Neural progenitor cell (in vitro differentiated cells): Measurements from ENCODE around the gene KIF21A. TPM values are rescaled to one million over a fixed set of nuclear protein-coding genes. Genes with fewer than 3 reads are reported as not detected.

Source experiments
- DNase-seq: peaks from one replicate; pipeline ENCODE4 v3.0.0-alpha.2; 2016; ENCODE audit warnings: low spot score
- H2AFZ ChIP-seq: fragments of 200-600 bp; sonication (generic); replicated peaks from 2 replicates; pipeline ENCODE4 v1.6.1; 2016; ENCODE audit warnings: antibody characterized with exemption
- H3F3A ChIP-seq: fragments of 200-600 bp; sonication (generic); 2 replicates; pipeline ENCODE4 v1.6.1; 2016; ENCODE audit warnings: antibody characterized with exemption, low read depth
- H3K27ac ChIP-seq: fragments of 200-600 bp; sonication (generic); 2 replicates; pipeline ENCODE4 v1.5.1; 2016; ENCODE audit warnings: mild to moderate bottlenecking
- H3K27me3 ChIP-seq: fragments of 200-600 bp; sonication (generic); 2 replicates; pipeline ENCODE4 v1.6.1; 2016; ENCODE audit warnings: mild to moderate bottlenecking, moderate library complexity
- H3K36me3 ChIP-seq: fragments of 200-600 bp; sonication (generic); 2 replicates; pipeline ENCODE4 v1.5.1; 2016
- H3K4me1 ChIP-seq: fragments of 200-600 bp; sonication (generic); 2 replicates; pipeline ENCODE4 v1.6.1; 2016; ENCODE audit warnings: mixed run types
- H3K4me2 ChIP-seq: fragments of 200-600 bp; sonication (generic); 2 replicates; pipeline ENCODE4 v1.6.1; 2016
- H3K4me3 ChIP-seq: fragments of 200-600 bp; sonication (generic); 2 replicates; pipeline ENCODE4 v1.5.1; 2016
- H3K79me2 ChIP-seq: fragments of 200-600 bp; sonication (generic); 2 replicates; pipeline ENCODE4 v1.6.1; 2016; ENCODE audit warnings: low read depth
- H3K9ac ChIP-seq: fragments of 200-600 bp; sonication (generic); 2 replicates; pipeline ENCODE4 v1.6.1; 2016
- H3K9me3 ChIP-seq: fragments of 200-600 bp; sonication (generic); 2 replicates; pipeline ENCODE4 v1.5.1; 2016; ENCODE audit warnings: low read depth
- H4K20me1 ChIP-seq: fragments of 200-600 bp; sonication (generic); 2 replicates; pipeline ENCODE4 v1.6.1; 2016; ENCODE audit warnings: low read depth
- H3K27ac Mint-ChIP-seq: 3 replicates; pipeline ENCODE4 v1.8.0; 2021; ENCODE audit warnings: mixed read lengths
- H3K27me3 Mint-ChIP-seq: 2 replicates; pipeline ENCODE4 v1.8.0; 2022; ENCODE audit warnings: low read depth, mild to moderate bottlenecking, inconsistent platforms, moderate library complexity, mixed read lengths; ENCODE audit not compliant: insufficient read depth
- H3K36me3 Mint-ChIP-seq: 3 replicates; pipeline ENCODE4 v1.8.0; 2021; ENCODE audit warnings: mixed read lengths
- H3K4me1 Mint-ChIP-seq: 3 replicates; pipeline ENCODE4 v1.8.0; 2021; ENCODE audit warnings: mixed read lengths
- H3K4me3 Mint-ChIP-seq: 3 replicates; pipeline ENCODE4 v1.8.0; 2021; ENCODE audit warnings: mild to moderate bottlenecking, moderate library complexity, mixed read lengths
- H3K9me3 Mint-ChIP-seq: 3 replicates; pipeline ENCODE4 v1.8.0; 2020; ENCODE audit warnings: mixed read lengths
- CTCF ChIP-seq: fragments of 200-600 bp; sonication (generic); IDR thresholded peaks from 2 replicates; pipeline ENCODE4 v1.5.1; 2017; ENCODE audit warnings: antibody characterized with exemption, mild to moderate bottlenecking
- EZH2 ChIP-seq: fragments of 200-600 bp; sonication (generic); IDR thresholded peaks from 2 replicates; pipeline ENCODE4 v1.6.1; 2017; ENCODE audit warnings: antibody characterized with exemption, mild to moderate bottlenecking, moderate library complexity
- EZH2phosphoT487 ChIP-seq: fragments of 200-600 bp; sonication (generic); IDR thresholded peaks from 2 replicates; pipeline ENCODE4 v1.6.1; 2017; ENCODE audit warnings: antibody characterized with exemption
- total RNA-seq: library from RNA; depleted of rRNA; stranded (reverse); fragments of >200 nt; gene quantifications from 2 replicates; pipeline ENCODE4 v1.2.3, GENCODE V29; 2015; ENCODE audit warnings: low replicate concordance

The KIF21A gene
- total RNA-seq, 1 donor from 2014 or later = 54.2 TPM

DNA sequence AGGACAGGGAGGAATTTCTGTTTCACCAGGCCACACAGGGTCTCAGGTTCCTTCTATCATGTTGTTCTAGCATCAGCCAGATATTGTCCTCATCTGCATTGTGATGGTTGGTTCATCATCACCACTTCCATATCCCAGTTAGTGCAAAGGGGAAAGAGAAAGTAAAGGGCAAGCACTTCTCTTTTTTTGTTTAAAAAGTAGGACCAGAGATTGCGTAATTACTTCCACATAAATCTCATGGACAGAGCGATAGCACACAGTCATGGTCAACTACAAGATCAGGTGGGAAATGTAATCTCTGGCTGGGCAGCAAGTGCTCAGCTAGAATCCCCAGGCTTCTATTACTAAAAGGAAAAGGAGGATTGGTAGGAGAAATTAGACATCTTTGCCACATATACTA is 155.1 kb downstream of the KIF21A start:
- no peaks in the 10 kb centered on the region for H3K36me3 ChIP-seq
- Mint-ChIP-seq H3K4me3 (no peak overlapping the region), H3K4me1 (peaks cover under 1% of the 10 kb centered on the region), H3K9me3 (no peaks in the 10 kb centered on the region), H3K27ac (no peak overlapping the region), H3K36me3 (no peaks in the 10 kb centered on the region), H3K27me3 (no peaks in the 10 kb centered on the region)
- H3K27me3 ChIP-seq = no peaks in the 10 kb centered on the region
- no peaks in the 10 kb centered on the region for H3K79me2 ChIP-seq
- no peaks in the 10 kb centered on the region for H3K9me3 ChIP-seq
- no peaks in the 10 kb centered on the region for H4K20me1 ChIP-seq
- TF ChIP-seq EZH2phosphoT487 = no peak
- no peak for TF ChIP-seq CTCF
- TF ChIP-seq EZH2 = no peak
- H2AFZ ChIP-seq = no peak overlapping the region
- H3K4me2 ChIP-seq = no peak overlapping the region
- no peak overlapping the region for H3K9ac ChIP-seq
- H3F3A ChIP-seq = no peaks in the 10 kb centered on the region
- H3K4me1 ChIP-seq = no peaks in the 10 kb centered on the region
- no peak overlapping the region for H3K27ac ChIP-seq
- no peak overlapping the region for H3K4me3 ChIP-seq
- DNase-seq = no peak

GRCh38 chr12:39287409-39287808 is 155.5 kb downstream of the KIF21A start:
- Mint-ChIP-seq H3K4me1 (no peaks in the 10 kb centered on the region), H3K9me3 (no peaks in the 10 kb centered on the region), H3K4me3 (no peak overlapping the region), H3K27me3 (no peaks in the 10 kb centered on the region), H3K36me3 (no peaks in the 10 kb centered on the region), H3K27ac (no peak overlapping the region)
- no peaks in the 10 kb centered on the region for H3K36me3 ChIP-seq
- H3F3A ChIP-seq = no peaks in the 10 kb centered on the region
- H2AFZ ChIP-seq = no peak overlapping the region
- no peaks in the 10 kb centered on the region for H3K4me1 ChIP-seq
- TF ChIP-seq EZH2 (no peak), CTCF (no peak), EZH2phosphoT487 (no peak)
- DNase-seq = no peak
- no peaks in the 10 kb centered on the region for H3K79me2 ChIP-seq
- H3K27me3 ChIP-seq = no peaks in the 10 kb centered on the region
- no peak overlapping the region for H3K4me2 ChIP-seq
- no peaks in the 10 kb centered on the region for H3K9me3 ChIP-seq
- no peak overlapping the region for H3K4me3 ChIP-seq
- H3K9ac ChIP-seq = no peak overlapping the region
- H3K27ac ChIP-seq = no peak overlapping the region
- H4K20me1 ChIP-seq = no peaks in the 10 kb centered on the region

DNA sequence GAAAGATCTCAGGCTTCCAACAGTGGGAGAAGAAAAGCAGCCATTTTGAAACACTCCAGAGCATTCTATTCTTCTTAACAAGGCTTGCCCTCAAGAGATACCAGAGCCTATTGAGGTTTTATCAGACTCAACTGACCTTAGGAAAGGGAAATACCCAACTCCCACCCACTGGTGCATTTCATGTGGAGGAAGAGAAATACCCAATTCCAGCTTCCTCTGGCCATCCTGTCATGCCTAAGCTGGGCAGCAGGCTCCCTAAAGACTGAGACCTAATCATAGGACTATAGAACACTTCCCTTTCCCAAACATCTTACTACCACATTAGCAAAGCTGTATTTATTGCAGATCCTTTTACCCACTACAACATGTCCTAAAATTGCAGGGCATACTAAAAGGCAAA is 164.5 kb downstream of the KIF21A start:
- peak overlapping the region; percentile 79 for H2AFZ ChIP-seq
- no peaks in the 10 kb centered on the region for H4K20me1 ChIP-seq
- H3K9ac ChIP-seq = no peak overlapping the region
- no peak overlapping the region for H3K4me3 ChIP-seq
- H3K27ac Mint-ChIP-seq = no peak overlapping the region
- H3K9me3 ChIP-seq = peaks cover 2% of the 10 kb centered on the region
- H3K27me3 Mint-ChIP-seq = no peaks in the 10 kb centered on the region
- no peaks in the 10 kb centered on the region for H3K27me3 ChIP-seq
- no peaks in the 10 kb centered on the region for H3F3A ChIP-seq
- H3K27ac ChIP-seq = no peak overlapping the region
- no peaks in the 10 kb centered on the region for H3K4me1 ChIP-seq
- H3K4me3 Mint-ChIP-seq = no peak overlapping the region
- H3K36me3 ChIP-seq = no peaks in the 10 kb centered on the region
- H3K36me3 Mint-ChIP-seq = no peaks in the 10 kb centered on the region
- DNase-seq = no peak
- H3K4me1 Mint-ChIP-seq = no peaks in the 10 kb centered on the region
- no peak overlapping the region for H3K4me2 ChIP-seq
- H3K9me3 Mint-ChIP-seq = no peaks in the 10 kb centered on the region
- TF ChIP-seq EZH2phosphoT487 = no peak
- TF ChIP-seq EZH2 = no peak
- no peak for TF ChIP-seq CTCF
- no peaks in the 10 kb centered on the region for H3K79me2 ChIP-seq
